Measurements from ENCODE around the gene UBE2R2. TPM values are rescaled to one million over a fixed set of nuclear protein-coding genes. Genes with fewer than 3 reads are reported as not detected.
"Not testable (repeated sequence)": the region's sequence is repeated elsewhere in the genome, so short reads cannot be mapped to it uniquely, and the experiment has no call there.

Gene UBE2R2
- total RNA-seq, 1 donor from 2014 or later, result 18.3 TPM

GRCh38 chr9:33798545-33798944 lies 18.4 kb upstream of the UBE2R2 start:
- no peaks in the 10 kb centered on the region for H3K27me3 ChIP-seq (ENCODE audit: control insufficient read depth in 3 of 3, insufficient read depth in 3 of 3, low read length in 3 of 3)
- no peaks in the 10 kb centered on the region for H3K4me1 ChIP-seq (ENCODE audit: control insufficient read depth in 3 of 3, insufficient read depth in 3 of 3, low read length in 3 of 3)
- no peak overlapping the region for H3K4me3 ChIP-seq (ENCODE audit: low read length in 3 of 3)
- H3K9me3 ChIP-seq (ENCODE audit: control insufficient read depth in 3 of 3, low read length in 3 of 3), result no peaks in the 10 kb centered on the region
- no peak overlapping the region for H3K27ac ChIP-seq (ENCODE audit: low read depth, low read length)
- H3K9ac ChIP-seq (ENCODE audit: low read depth in 1 of 3, low read length in 3 of 3), result no peak overlapping the region
- H3K36me3 ChIP-seq (ENCODE audit: control insufficient read depth in 3 of 3, insufficient read depth in 3 of 3, low read length in 3 of 3), result no peaks in the 10 kb centered on the region

DNA sequence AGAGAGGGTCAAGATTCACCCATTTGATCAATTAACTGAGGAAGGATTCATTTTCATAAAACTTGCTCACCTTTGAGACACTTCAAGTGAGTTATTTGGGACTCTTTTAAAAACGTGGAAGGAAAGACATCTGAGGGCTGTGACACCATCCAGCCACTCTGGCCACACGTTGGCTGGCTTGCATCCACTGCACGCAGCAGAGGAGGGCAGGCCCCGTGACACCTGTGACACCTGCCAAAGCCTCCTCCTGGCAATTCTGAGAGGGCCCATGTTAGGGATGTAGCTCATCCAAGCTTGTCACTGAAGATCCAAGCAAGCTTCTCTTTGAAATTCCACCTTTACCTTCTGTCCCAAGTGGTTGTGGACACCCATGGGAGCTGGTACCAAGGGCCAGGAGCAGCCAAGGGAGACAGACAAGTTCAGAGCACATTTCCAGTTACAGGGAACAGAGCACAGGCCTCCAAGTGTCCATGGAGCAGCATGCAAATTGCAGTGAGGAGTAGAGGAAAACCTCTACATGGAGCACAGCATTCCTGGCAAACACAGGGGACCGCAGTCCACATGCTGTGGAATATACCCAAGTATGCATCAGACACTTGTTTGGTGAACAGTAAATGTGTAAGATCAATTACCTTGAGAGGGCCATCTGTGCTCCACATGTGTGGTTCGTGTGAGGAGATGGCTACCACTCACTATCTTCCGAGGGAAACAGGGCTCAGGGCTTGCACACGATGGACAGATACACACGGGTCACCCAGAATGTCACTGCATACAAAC lies 16.8 kb upstream of the UBE2R2 start:
- H3K9ac ChIP-seq (ENCODE audit: low read depth in 1 of 3, low read length in 3 of 3), result no peak overlapping the region
- H3K27me3 ChIP-seq (ENCODE audit: control insufficient read depth in 3 of 3, insufficient read depth in 3 of 3, low read length in 3 of 3), result no peaks in the 10 kb centered on the region
- H3K27ac ChIP-seq (ENCODE audit: low read depth, low read length), result no peak overlapping the region
- H3K4me1 ChIP-seq (ENCODE audit: control insufficient read depth in 3 of 3, insufficient read depth in 3 of 3, low read length in 3 of 3), result no peaks in the 10 kb centered on the region
- no peaks in the 10 kb centered on the region for H3K36me3 ChIP-seq (ENCODE audit: control insufficient read depth in 3 of 3, insufficient read depth in 3 of 3, low read length in 3 of 3)
- H3K9me3 ChIP-seq (ENCODE audit: control insufficient read depth in 3 of 3, low read length in 3 of 3), result no peaks in the 10 kb centered on the region
- no peak overlapping the region for H3K4me3 ChIP-seq (ENCODE audit: low read length in 3 of 3)

DNA sequence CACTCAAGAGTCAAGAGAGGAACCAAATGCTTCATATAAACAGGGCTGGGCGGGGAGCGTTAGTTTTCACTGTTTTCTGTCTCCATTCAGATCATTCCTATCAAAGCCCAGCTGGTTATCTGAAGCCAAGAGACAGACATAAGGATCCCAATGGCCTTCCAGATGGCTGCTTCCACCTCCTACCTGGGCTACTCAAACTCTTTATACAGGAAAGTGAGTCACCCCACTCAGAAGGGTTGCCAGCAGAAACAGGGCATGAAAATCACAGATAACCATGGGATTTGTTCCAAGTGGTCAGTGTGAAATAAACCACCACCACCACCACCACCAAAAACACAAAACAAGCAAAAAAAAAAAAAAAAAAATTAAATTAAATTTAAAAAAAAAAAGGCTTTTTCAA lies 16.1 kb upstream of the UBE2R2 start:
- H3K36me3 ChIP-seq (ENCODE audit: control insufficient read depth in 3 of 3, insufficient read depth in 3 of 3, low read length in 3 of 3), result no peaks in the 10 kb centered on the region
- H3K4me1 ChIP-seq (ENCODE audit: control insufficient read depth in 3 of 3, insufficient read depth in 3 of 3, low read length in 3 of 3), result no peaks in the 10 kb centered on the region
- no peaks in the 10 kb centered on the region for H3K9me3 ChIP-seq (ENCODE audit: control insufficient read depth in 3 of 3, low read length in 3 of 3)
- H3K27ac ChIP-seq (ENCODE audit: low read depth, low read length), result no peak overlapping the region
- no peak overlapping the region for H3K9ac ChIP-seq (ENCODE audit: low read depth in 1 of 3, low read length in 3 of 3)
- H3K4me3 ChIP-seq (ENCODE audit: low read length in 3 of 3), result no peak overlapping the region
- no peaks in the 10 kb centered on the region for H3K27me3 ChIP-seq (ENCODE audit: control insufficient read depth in 3 of 3, insufficient read depth in 3 of 3, low read length in 3 of 3)

- not testable (repeated sequence) for H3K27ac ChIP-seq (ENCODE audit: low read depth, low read length); H3K27me3 ChIP-seq (ENCODE audit: control insufficient read depth in 3 of 3, insufficient read depth in 3 of 3, low read length in 3 of 3); H3K4me3 ChIP-seq (ENCODE audit: low read length in 3 of 3); H3K9ac ChIP-seq (ENCODE audit: low read depth in 1 of 3, low read length in 3 of 3); H3K36me3 ChIP-seq (ENCODE audit: control insufficient read depth in 3 of 3, insufficient read depth in 3 of 3, low read length in 3 of 3); H3K4me1 ChIP-seq (ENCODE audit: control insufficient read depth in 3 of 3, insufficient read depth in 3 of 3, low read length in 3 of 3); H3K9me3 ChIP-seq (ENCODE audit: control insufficient read depth in 3 of 3, low read length in 3 of 3)
Observed at GRCh38 chr9:33801943-33802500, 14.9 kb upstream of the UBE2R2 start.

- H3K9me3 ChIP-seq (ENCODE audit: control insufficient read depth in 3 of 3, low read length in 3 of 3); H3K4me1 ChIP-seq (ENCODE audit: control insufficient read depth in 3 of 3, insufficient read depth in 3 of 3, low read length in 3 of 3); H3K27ac ChIP-seq (ENCODE audit: low read depth, low read length); H3K4me3 ChIP-seq (ENCODE audit: low read length in 3 of 3); H3K9ac ChIP-seq (ENCODE audit: low read depth in 1 of 3, low read length in 3 of 3); H3K27me3 ChIP-seq (ENCODE audit: control insufficient read depth in 3 of 3, insufficient read depth in 3 of 3, low read length in 3 of 3); H3K36me3 ChIP-seq (ENCODE audit: control insufficient read depth in 3 of 3, insufficient read depth in 3 of 3, low read length in 3 of 3): not testable (repeated sequence)
Observed at GRCh38 chr9:33804196-33804595, 12.8 kb upstream of the UBE2R2 start.

DNA sequence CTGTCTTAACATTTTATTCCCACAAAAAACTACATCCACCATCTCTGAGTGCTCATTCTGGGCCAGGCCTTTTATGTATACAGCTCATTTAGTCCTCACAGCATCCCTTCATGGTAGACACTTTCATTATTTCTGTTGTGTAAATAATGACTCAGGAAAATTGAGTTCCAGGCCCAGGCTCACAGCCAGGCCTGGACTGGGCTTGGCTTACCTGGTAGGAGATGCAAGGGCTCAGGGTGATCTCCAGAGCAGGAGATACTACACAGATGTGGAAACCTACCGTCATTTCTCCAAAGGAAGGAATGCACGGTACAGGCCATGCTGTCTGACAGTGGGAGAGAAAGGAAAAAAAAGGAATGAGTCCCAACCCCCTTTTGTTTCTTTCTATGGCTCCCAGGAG lies 9.8 kb upstream of the UBE2R2 start:
- H3K27me3 ChIP-seq (ENCODE audit: control insufficient read depth in 3 of 3, insufficient read depth in 3 of 3, low read length in 3 of 3); H3K36me3 ChIP-seq (ENCODE audit: control insufficient read depth in 3 of 3, insufficient read depth in 3 of 3, low read length in 3 of 3); H3K9ac ChIP-seq (ENCODE audit: low read depth in 1 of 3, low read length in 3 of 3); H3K9me3 ChIP-seq (ENCODE audit: control insufficient read depth in 3 of 3, low read length in 3 of 3); H3K27ac ChIP-seq (ENCODE audit: low read depth, low read length); H3K4me1 ChIP-seq (ENCODE audit: control insufficient read depth in 3 of 3, insufficient read depth in 3 of 3, low read length in 3 of 3); H3K4me3 ChIP-seq (ENCODE audit: low read length in 3 of 3): not testable (repeated sequence)

GRCh38 chr9:33808979-33809322 lies 8.0 kb upstream of the UBE2R2 start:
- not testable (repeated sequence) for H3K27ac ChIP-seq (ENCODE audit: low read depth, low read length); H3K9ac ChIP-seq (ENCODE audit: low read depth in 1 of 3, low read length in 3 of 3); H3K4me1 ChIP-seq (ENCODE audit: control insufficient read depth in 3 of 3, insufficient read depth in 3 of 3, low read length in 3 of 3); H3K36me3 ChIP-seq (ENCODE audit: control insufficient read depth in 3 of 3, insufficient read depth in 3 of 3, low read length in 3 of 3); H3K4me3 ChIP-seq (ENCODE audit: low read length in 3 of 3); H3K27me3 ChIP-seq (ENCODE audit: control insufficient read depth in 3 of 3, insufficient read depth in 3 of 3, low read length in 3 of 3); H3K9me3 ChIP-seq (ENCODE audit: control insufficient read depth in 3 of 3, low read length in 3 of 3)

GRCh38 chr9:33809506-33809905 lies 7.5 kb upstream of the UBE2R2 start:
- Histone ChIP-seq H3K27me3 (ENCODE audit: control insufficient read depth in 3 of 3, insufficient read depth in 3 of 3, low read length in 3 of 3) (no peaks in the 10 kb centered on the region), H3K9ac (ENCODE audit: low read depth in 1 of 3, low read length in 3 of 3) (no peak overlapping the region), H3K4me3 (ENCODE audit: low read length in 3 of 3) (no peak overlapping the region), H3K4me1 (ENCODE audit: control insufficient read depth in 3 of 3, insufficient read depth in 3 of 3, low read length in 3 of 3) (peaks cover 8 to 12% (median 8%) of the 10 kb centered on the region in 3 donors), H3K27ac (ENCODE audit: low read depth, low read length) (no peak overlapping the region), H3K9me3 (ENCODE audit: control insufficient read depth in 3 of 3, low read length in 3 of 3) (no peaks in the 10 kb centered on the region), H3K36me3 (ENCODE audit: control insufficient read depth in 3 of 3, insufficient read depth in 3 of 3, low read length in 3 of 3) (no peaks in the 10 kb centered on the region)

- Histone ChIP-seq H3K27ac (ENCODE audit: low read depth, low read length) (peak overlapping the region; percentile 98), H3K36me3 (ENCODE audit: control insufficient read depth in 3 of 3, insufficient read depth in 3 of 3, low read length in 3 of 3) (no peaks in the 10 kb centered on the region), H3K27me3 (ENCODE audit: control insufficient read depth in 3 of 3, insufficient read depth in 3 of 3, low read length in 3 of 3) (no peaks in the 10 kb centered on the region), H3K9ac (ENCODE audit: low read depth in 1 of 3, low read length in 3 of 3) (no peak overlapping the region), H3K4me1 (ENCODE audit: control insufficient read depth in 3 of 3, insufficient read depth in 3 of 3, low read length in 3 of 3) (peaks cover 16 to 30% (median 24%) of the 10 kb centered on the region in 3 donors), H3K4me3 (ENCODE audit: low read length in 3 of 3) (no peak overlapping the region), H3K9me3 (ENCODE audit: control insufficient read depth in 3 of 3, low read length in 3 of 3) (no peaks in the 10 kb centered on the region)
Observed at GRCh38 chr9:33813712-33814641, 3.0 kb upstream of the UBE2R2 start.

- no peaks in the 10 kb centered on the region for H3K36me3 ChIP-seq (ENCODE audit: control insufficient read depth in 3 of 3, insufficient read depth in 3 of 3, low read length in 3 of 3)
- H3K9me3 ChIP-seq (ENCODE audit: control insufficient read depth in 3 of 3, low read length in 3 of 3), result no peaks in the 10 kb centered on the region
- H3K9ac ChIP-seq (ENCODE audit: low read depth in 1 of 3, low read length in 3 of 3), result peak overlapping the region in 1 of 3 donors; percentile 89
- peaks cover 26 to 43% (median 39%) of the 10 kb centered on the region in 3 donors for H3K4me1 ChIP-seq (ENCODE audit: control insufficient read depth in 3 of 3, insufficient read depth in 3 of 3, low read length in 3 of 3)
- peak overlapping the region; percentile 98 for H3K27ac ChIP-seq (ENCODE audit: low read depth, low read length)
- H3K4me3 ChIP-seq (ENCODE audit: low read length in 3 of 3), result peak overlapping the region in 1 of 3 donors; percentile 73
- H3K27me3 ChIP-seq (ENCODE audit: control insufficient read depth in 3 of 3, insufficient read depth in 3 of 3, low read length in 3 of 3), result no peaks in the 10 kb centered on the region
Observed at GRCh38 chr9:33815781-33816180, 1.2 kb upstream of the UBE2R2 start.
